Activated CD8-positive, alpha-beta memory T cell treated with anti-CD3 and anti-CD28 coated beads, Interleukin-2, amount 50 U/mL, for 24 hours (primary cell): ENCODE measurements around the gene ZNF670.
"Not testable (repeated sequence)": the region's sequence is repeated elsewhere in the genome, so short reads cannot be mapped to it uniquely, and the experiment has no call there.

Experiments
- DNase-seq: peaks from one replicate; pipeline ENCODE4 v3.0.0-alpha.2; 2020; ENCODE audit errors: extremely low read depth

The ZNF670 gene

GRCh38 chr1:247043406-247043805 is 35.2 kb downstream of the ZNF670 start:
- DNase-seq = no peak

- DNase-seq = no peak
These were observed 40.9 kb downstream of the ZNF670 start for GRCh38 chr1:247037511-247038320.

- DNase-seq = not testable (repeated sequence)
These were observed 46.3 kb downstream of the ZNF670 start for GRCh38 chr1:247032306-247032705.
